GM19372 (cell line): Measurements from ENCODE around the gene RPL37A.

Source experiments
- ATAC-seq: cut with Tn5 transposase; IDR thresholded peaks from one replicate; pipeline ENCODE4 v1.9.1; 2021; ENCODE audit warnings: mild to moderate bottlenecking, low read depth, moderate library complexity; ENCODE audit not compliant: unreplicated experiment

The RPL37A gene

DNA sequence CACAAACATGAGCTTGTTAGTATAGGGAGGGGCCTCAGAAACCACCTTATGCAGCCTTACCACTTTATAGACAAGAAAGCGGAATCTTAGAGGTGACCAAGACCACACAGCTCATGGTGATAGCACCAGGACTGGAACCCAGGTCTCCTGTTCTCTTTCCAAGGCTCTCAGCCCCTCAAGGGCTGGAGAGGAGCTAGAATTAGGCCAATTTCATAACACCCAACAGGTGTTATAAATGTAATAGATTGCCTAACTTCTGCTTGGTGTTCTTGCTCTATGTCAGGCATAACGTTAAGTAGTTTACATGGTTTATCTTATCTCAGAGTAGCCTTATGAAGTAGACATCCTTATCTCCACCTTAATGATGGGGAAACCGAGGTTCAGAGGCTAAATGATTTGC is 42.9 kb downstream of the RPL37A start:
- ATAC-seq: no peak

DNA sequence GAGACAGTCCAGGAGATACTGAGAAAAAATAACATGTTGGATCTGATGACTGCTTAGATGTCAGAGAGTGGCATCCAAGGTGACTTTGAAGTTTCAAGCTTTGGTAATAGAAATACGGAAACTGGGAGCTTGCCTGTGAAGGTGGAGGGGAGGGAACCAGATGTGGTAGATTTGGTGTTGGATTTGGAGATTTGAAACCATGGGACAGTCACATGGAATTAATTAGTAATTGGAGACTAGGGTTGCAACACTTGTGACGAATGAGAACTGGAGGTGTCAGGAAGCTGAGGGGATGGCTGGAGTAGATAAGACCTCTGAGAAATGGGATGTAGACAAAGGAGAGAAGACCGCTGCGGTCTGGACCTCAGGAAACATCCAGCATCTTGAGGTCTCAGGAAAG is 46.7 kb downstream of the RPL37A start:
- no peak for ATAC-seq

DNA sequence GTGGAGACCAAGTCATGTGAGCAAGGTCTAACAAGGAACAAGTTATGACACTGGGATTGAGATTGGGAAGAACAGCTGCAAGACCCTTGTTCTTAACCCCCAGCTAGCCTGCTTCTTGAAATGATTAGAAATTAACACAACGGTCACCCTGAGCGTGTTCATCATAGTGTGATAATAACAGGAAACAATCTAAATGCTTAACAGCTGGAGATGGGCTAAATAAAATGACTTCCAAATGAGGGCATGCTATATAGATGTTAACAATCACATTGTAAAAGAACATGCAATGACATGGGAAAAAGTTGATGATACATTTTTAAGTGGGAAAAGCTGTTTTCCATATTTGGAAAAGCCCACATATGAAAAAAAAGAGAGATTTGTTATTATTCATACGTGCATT is 47.6 kb downstream of the RPL37A start:
- no peak for ATAC-seq

DNA sequence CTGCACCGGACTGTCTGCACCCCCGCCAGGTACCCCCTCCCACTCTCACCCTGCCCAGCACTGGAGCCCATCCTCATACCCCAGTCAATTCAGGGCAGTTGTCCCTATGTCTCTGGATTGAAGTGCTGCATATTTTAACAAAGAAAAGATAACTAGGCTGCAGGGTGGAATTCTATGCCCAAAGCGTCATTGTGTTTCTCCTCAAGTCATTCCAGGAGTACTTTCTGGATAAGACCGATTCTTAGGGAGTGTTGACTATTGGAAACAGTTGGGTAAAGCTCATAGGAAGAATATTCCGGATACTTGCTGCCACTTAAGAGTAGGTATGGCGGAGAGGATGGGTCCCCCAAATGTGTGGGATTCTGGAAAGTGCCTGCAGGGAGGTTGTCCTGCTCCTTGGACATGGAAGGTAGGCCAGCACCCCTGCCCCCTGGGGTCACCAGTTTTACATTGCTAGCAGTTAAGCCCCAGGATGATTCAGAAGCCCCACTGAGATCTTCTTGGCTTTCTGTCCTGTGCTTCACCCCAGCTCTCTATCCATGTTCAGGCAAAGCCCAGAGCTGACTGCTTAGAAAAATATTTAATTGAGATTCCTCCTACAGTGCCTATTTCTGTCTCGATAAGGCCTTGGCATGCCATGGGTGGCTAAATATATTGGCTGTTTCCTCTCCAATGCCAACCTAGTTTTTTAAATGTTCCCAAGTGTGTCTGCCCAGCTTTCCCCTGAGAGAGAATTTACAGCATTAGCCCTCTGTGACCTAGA is 48.2 kb downstream of the RPL37A start:
- no peak for ATAC-seq

DNA sequence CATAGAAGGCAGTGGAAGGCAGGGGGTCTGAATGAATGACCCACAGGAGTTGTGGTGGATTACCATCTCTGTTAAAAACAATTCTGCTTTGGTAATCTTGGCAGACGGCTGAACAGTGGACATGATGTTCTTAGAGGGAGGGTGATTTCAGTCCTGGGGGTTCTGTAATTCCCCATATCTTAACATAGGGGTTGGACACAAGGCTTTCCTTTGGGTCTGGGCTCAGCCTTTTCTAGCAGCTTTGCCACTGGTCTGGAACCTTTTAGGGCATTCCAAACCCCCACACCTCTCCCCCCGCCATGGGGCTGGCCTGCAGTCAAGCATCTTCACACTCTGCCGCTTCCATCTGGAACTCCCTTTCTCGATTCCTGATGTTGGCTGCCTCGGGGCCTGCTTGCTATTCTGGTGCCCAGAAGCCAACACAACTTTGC is 50.3 kb downstream of the RPL37A start:
- no peak for ATAC-seq

DNA sequence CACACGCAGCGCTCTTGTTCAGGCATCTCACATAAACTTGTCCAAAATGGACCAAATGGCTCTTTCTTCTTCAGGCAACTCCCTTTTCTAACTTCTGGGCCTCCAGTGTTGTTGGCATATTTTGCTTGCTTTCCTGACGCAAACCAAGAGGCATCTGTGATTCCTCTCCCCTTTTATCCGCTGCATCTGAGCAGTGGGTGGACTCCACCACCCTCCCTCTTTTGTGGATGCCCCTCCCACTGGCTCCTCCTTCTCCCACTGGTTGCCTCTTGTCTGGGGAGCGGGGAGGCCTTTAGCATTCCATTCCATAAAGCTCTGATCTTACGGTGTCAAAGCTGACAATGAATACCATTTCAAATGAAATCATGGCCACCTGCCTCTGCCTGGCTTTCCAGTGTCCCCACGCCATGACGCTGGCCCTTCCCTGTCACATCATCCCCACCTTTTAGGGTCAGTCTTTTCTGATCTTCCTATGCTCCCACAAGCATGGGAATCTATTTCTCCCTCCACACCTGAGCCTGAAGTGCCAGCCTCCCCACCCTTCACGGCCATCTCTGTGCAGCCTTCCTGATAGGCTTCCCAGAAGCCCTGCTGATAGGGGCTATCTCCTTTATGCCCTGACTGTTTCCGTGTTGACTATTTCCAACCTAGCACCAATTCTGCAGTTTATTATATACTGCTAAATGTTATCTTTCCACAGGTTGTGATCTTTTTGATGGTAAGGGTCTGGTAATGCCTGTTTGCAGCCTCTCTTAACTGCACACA is 51.5 kb downstream of the RPL37A start:
- no peak for ATAC-seq

DNA sequence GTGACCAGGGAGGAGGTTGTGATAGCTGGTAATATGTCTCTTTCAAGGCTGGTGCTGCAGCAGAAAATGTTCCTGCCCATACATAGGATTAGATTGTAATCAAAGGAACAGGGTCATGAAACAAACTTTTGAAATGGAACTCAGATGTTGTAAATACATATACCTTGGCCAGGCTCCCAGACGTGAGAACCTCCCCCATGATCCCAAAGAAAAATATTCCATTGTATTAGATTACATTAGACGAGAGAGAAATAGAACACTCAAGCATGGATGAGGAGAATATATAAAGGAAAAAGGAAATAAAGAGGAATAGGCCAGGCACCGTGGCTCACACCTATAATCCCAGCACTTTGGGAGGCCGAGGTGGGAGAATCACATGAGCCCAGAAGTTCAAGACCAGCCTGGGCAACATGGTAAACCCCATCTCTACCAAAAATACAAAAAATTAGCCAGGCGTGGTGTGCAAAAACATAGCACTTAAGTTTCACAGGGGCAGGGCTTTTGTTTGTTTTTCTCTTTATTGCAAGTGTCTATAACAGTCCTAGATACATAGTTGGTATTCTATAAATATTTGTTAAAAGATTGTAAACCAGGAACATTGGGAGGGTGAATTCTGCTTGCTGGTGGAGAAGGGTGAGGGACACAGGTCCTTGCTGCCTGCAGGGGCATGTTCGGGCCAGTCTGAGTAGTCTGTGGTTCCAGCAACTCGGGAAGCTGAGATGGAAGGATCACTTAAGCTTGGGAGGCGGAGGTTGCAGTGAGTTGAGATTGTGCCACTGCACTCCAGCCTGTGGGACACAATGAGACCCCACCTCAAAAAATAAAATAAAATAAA is 52.8 kb downstream of the RPL37A start:
- no peak for ATAC-seq

DNA sequence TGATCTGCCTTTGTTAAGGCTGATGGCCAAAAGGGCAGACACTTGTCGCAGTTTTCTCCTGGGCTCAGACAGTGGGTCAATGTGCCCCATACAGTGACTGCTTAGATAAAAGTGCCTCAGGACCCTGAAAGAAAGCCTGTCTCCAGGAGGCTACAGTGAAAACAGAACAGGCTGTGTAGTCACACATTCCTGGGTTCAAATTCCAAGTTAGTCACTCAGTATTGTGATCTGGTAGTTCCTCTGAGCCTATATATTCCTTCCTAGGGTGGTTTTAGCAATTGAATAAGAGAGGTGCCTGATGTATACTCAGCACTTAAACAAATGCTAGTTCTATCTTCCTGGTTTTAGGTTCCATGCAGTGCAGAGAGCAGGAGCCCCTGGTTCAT is 54.4 kb downstream of the RPL37A start:
- no peak for ATAC-seq
